Mammary epithelial cell (primary cell): ENCODE results near the gene GOLGA6L7.

ENCODE experiments used
- EZH2 ChIP-seq: IDR thresholded peaks from 2 replicates; pipeline ENCODE4 v1.6.1; 2012; ENCODE audit warnings: low read length, inconsistent platforms, borderline replicate concordance
- TF ChIP-seq, protein P1 (sequence below), 2 donors: IDR thresholded peaks in 1 of 2; conservative IDR thresholded peaks in 1 of 2; 2 replicates each; pipeline ENCODE4 v1.5.1; 2011 to 2012; ENCODE audit warnings: inconsistent platforms in 2 of 2, low read length in 2 of 2, mild to moderate bottlenecking in 2 of 2, control low read depth in 1 of 2, low read depth in 1 of 2; ENCODE audit not compliant: insufficient read depth in 1 of 2; ENCODE audit errors: extremely low read depth in 1 of 2

DNA sequence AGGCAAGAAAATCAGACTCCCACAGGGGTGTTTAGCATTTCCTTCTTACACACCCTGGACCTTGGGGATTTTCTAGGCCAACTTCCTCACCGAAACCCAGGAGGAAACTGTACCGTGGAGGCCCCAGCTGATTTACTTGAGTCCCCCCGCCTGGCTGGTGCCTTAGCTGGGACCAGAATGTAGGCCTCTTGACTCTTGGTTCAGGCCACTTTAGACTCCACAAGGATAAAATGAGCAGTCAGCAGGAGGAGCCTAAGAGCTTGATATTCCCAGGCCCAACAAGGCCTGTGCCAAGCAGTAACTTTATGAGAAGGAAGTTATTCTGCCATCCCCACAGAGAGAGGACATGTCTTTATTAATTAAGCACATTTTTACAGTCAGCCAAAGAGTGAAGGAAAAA, 32.7 kb upstream of the GOLGA6L7 start:
- TF ChIP-seq, protein P1, sequence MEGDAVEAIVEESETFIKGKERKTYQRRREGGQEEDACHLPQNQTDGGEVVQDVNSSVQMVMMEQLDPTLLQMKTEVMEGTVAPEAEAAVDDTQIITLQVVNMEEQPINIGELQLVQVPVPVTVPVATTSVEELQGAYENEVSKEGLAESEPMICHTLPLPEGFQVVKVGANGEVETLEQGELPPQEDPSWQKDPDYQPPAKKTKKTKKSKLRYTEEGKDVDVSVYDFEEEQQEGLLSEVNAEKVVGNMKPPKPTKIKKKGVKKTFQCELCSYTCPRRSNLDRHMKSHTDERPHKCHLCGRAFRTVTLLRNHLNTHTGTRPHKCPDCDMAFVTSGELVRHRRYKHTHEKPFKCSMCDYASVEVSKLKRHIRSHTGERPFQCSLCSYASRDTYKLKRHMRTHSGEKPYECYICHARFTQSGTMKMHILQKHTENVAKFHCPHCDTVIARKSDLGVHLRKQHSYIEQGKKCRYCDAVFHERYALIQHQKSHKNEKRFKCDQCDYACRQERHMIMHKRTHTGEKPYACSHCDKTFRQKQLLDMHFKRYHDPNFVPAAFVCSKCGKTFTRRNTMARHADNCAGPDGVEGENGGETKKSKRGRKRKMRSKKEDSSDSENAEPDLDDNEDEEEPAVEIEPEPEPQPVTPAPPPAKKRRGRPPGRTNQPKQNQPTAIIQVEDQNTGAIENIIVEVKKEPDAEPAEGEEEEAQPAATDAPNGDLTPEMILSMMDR (conservative IDR thresholded peaks at IDR 0.05 in 1 of 2, IDR thresholded peaks at IDR 0.05 in 1 of 2; ENCODE audit: extremely low read depth in 1 of 2, insufficient read depth in 1 of 2, low read depth in 1 of 2, low read length in 2 of 2) = no peak
- no peak for TF ChIP-seq EZH2
